ENCODE results near the gene CAPN8. TPM values are rescaled to one million over a fixed set of nuclear protein-coding genes. Genes with fewer than 3 reads are reported as not detected.

CAPN8 gene
- total RNA-seq, 6 experiments from 2014 or later, result 0.35 to 1.1 TPM; not detected in 4

DNA sequence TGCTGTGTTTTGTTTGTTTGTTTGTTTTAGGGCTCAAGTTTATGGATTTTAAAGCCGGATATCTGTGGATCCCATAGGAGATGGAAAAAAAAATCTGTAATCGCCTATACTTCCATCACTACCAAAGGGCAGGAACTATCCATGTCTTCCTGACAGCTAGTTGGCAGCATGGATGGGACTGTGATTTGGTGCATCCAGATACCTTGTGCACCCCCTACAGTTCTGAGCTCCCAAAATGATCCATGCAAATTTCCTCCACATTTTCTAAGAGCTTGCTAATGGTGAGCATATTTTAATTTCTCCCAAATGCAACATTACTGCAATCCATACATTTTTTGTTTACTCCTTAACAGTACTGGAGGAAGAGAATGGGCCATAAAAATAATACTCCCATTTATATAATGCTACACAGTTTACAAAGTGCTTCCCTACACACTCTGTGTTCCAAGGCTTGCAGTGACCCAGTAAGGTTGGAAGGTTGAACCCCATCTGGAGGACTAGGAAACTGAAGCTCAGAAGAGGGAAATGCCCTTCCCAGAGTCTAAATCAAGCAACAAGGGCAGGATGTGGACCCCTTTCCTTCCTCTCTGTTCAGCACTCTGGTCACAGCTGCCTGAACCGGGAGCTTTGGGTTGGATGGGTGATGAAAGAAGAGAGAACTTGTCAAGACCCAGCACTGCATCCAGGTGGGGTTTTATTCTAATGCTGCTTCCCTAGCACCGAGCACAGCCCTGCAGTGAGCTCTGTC, 48.0 kb downstream of the CAPN8 start:
- Histone ChIP-seq H3K27me3 (no peaks in the 10 kb centered on the region), H3K4me3 (no peak overlapping the region), H3K4me1 (peaks cover 0 to 23% (median 10%) of the 10 kb centered on the region in 4 donors), H3K9me3 (no peaks in the 10 kb centered on the region), H3K27ac (no peak overlapping the region), H3K36me3 (no peaks in the 10 kb centered on the region)
- ATAC-seq (no peak), DNase-seq (no peak)
- intact Hi-C loops (cut with DNase I), result no loop called here
- TF ChIP-seq, protein P1, sequence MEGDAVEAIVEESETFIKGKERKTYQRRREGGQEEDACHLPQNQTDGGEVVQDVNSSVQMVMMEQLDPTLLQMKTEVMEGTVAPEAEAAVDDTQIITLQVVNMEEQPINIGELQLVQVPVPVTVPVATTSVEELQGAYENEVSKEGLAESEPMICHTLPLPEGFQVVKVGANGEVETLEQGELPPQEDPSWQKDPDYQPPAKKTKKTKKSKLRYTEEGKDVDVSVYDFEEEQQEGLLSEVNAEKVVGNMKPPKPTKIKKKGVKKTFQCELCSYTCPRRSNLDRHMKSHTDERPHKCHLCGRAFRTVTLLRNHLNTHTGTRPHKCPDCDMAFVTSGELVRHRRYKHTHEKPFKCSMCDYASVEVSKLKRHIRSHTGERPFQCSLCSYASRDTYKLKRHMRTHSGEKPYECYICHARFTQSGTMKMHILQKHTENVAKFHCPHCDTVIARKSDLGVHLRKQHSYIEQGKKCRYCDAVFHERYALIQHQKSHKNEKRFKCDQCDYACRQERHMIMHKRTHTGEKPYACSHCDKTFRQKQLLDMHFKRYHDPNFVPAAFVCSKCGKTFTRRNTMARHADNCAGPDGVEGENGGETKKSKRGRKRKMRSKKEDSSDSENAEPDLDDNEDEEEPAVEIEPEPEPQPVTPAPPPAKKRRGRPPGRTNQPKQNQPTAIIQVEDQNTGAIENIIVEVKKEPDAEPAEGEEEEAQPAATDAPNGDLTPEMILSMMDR (IDR thresholded peaks at IDR 0.05), result no peak
- no peak for TF ChIP-seq POLR2A (IDR thresholded peaks at IDR 0.05)
- 71% methylated on average over 4 of the region's 4 CpGs for WGBS (ENCODE audit: insufficient coverage, low coverage, low lambda C conversion rate, missing lambda C conversion rate)

DNA sequence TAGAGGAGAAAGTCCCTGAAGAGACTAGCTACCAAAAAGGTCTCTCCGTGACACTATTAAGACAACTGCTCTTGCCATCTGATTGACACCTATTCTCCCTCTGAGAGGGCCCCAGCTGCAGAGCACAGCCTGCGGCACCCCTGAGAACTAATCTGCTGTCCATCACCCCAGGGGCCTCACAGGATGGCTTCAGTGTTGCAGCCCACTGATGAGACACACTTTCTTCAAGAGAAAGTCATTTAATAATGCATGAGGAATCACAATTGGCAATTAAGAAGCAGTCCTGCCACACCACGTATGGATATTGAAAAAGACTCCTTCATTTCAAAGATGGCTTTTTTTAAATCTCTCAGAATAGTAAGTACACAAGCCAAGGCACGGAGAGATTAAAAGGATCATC, 48.9 kb downstream of the CAPN8 start:
- WGBS (ENCODE audit: insufficient coverage, low coverage, low lambda C conversion rate, missing lambda C conversion rate), result 75% methylated on average over 3 of the region's 4 CpGs
- H3K36me3 ChIP-seq, result no peaks in the 10 kb centered on the region
- ATAC-seq, result no peak
- H3K4me1 ChIP-seq, result peaks cover 0 to 17% (median 8%) of the 10 kb centered on the region in 4 donors
- H3K27me3 ChIP-seq, result no peaks in the 10 kb centered on the region
- intact Hi-C loops (cut with DNase I), result no loop called here
- TF ChIP-seq, protein P1 (IDR thresholded peaks at IDR 0.05), result no peak
- no peak for TF ChIP-seq POLR2A (IDR thresholded peaks at IDR 0.05)
- H3K27ac ChIP-seq, result no peak overlapping the region
- DNase-seq, result no peak
- no peaks in the 10 kb centered on the region for H3K9me3 ChIP-seq
- no peak overlapping the region for H3K4me3 ChIP-seq

DNA sequence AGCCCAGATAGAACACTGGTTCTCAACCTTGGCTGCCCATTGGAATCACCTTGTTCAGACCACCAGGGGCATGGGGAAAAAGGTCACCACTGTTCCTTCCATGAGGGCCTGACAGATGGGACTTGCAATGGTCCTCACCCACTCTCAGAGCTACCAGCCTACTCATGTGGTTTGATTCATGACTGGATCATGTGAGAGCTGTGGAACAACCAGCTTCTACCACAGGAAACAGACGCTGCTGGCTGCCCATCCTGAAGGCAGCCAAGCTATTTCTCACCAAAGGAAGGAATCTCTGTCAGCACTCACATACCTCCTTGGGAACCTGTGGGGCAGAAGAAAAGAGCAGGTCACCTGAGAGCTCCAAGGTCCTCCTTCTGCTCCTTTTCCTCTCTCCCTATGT, 53.6 kb downstream of the CAPN8 start:
- no peaks in the 10 kb centered on the region for H3K36me3 ChIP-seq
- no peak for TF ChIP-seq POLR2A (IDR thresholded peaks at IDR 0.05)
- TF ChIP-seq, protein P1 (IDR thresholded peaks at IDR 0.05), result no peak
- no peak overlapping the region for H3K27ac ChIP-seq
- DNase-seq (no peak), ATAC-seq (peak in 1 of 4 donors; percentile 14)
- H3K9me3 ChIP-seq, result no peaks in the 10 kb centered on the region
- no peaks in the 10 kb centered on the region for H3K27me3 ChIP-seq
- intact Hi-C loops (cut with DNase I), result no loop called here
- WGBS (ENCODE audit: insufficient coverage, low coverage, low lambda C conversion rate, missing lambda C conversion rate), result 33% methylated on average over 1 of the region's 1 CpG
- H3K4me1 ChIP-seq, result no peaks in the 10 kb centered on the region
- H3K4me3 ChIP-seq, result no peak overlapping the region

DNA sequence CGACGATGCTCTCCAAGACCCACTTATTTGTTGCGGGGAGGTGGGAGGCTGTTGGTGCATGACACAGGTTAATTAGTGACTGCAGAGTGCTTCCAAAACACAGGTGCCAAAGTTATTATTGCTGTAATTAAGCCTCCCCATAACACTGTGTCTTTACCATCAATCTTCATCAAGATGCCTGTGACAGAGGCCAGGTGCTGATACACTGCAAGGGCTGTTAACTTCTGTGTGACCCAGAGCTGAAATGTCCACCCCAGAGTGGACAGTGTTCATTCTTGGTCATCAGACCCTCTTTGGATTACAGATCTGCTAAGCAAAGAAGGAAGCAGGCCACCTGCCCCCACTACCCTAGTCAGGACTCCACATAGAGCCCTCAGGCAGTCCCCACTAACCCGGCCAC, 55.5 kb downstream of the CAPN8 start:
- no peaks in the 10 kb centered on the region for H3K36me3 ChIP-seq
- intact Hi-C loops (cut with DNase I), result no loop called here
- no peaks in the 10 kb centered on the region for H3K27me3 ChIP-seq
- no peak overlapping the region for H3K4me3 ChIP-seq
- ATAC-seq (no peak), DNase-seq (no peak)
- no peaks in the 10 kb centered on the region for H3K9me3 ChIP-seq
- no peak for TF ChIP-seq POLR2A (IDR thresholded peaks at IDR 0.05)
- TF ChIP-seq, protein P1 (IDR thresholded peaks at IDR 0.05), result no peak
- no peaks in the 10 kb centered on the region for H3K4me1 ChIP-seq
- H3K27ac ChIP-seq, result no peak overlapping the region
- 100% methylated on average over 1 of the region's 4 CpGs for whole genome bisulfite sequencing (ENCODE audit: insufficient coverage, low coverage, low lambda C conversion rate, missing lambda C conversion rate)

All from right lobe of liver (tissue), 6 donors.